ENCODE results near the gene RBL2.
"Not testable (repeated sequence)": the region's sequence is repeated elsewhere in the genome, so short reads cannot be mapped to it uniquely, and the experiment has no call there.

Gene RBL2

DNA sequence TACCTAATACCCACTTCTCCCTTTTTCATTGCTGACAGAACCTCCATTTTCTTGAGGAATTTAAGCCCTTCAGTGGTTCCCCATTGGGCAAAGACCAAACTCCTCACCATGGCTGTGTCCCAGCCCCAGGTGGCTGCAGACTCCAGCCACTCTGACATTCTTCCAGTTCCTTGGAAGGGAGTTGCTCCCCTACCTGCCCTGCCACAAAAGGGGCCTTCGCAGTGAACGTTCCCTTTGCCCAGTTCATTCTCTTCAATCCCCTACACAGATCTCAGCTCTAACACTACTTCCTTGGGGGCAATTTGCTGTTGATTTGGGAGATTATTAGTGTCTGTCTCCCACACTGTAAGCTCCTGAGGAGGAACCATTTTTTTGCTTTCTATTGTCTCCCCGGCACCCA is 72.0 kb downstream of the RBL2 start:
- Mint-ChIP-seq H3K27ac (no peak overlapping the region), H3K36me3 (ENCODE audit: low read depth) (peaks cover 2% of the 10 kb centered on the region), H3K4me1 (peaks cover 32% of the 10 kb centered on the region), H3K9me3 (no peaks in the 10 kb centered on the region), H3K4me3 (no peak overlapping the region), H3K27me3 (no peaks in the 10 kb centered on the region)
- DNase-seq: no peak
- no peak for ATAC-seq

DNA sequence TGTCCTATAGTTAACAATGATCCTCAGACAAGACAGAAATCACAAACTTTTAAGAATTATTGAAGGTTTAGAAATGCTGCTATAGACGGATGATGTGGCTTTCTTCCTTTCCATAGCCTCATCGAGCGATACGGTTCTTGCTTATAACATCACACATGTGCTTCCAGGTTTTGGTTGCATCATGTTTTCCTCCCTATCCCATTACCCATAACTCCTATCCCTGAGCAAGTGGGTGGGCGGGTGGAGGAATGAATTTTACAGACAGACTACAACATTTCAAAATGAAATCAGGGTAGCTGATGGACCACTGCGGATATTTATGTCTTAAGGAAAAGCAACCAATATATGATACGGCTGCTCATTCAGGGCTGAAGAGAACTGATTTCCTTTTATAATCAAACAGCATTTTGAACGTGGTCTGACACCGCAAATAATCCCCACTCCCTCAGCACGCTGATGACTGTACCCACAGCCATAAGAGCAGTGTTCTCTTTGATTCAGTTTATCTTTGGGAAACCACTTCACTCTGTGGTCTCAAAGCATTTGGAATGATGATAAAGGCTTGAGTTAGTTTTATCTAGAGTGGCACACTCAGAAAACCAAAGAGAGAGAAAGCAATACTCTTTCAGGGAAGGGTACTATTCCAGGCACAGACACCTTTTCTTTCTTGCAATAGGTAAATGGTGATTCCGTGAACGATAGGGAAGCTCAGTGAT is 73.4 kb downstream of the RBL2 start:
- no peaks in the 10 kb centered on the region for H3K36me3 Mint-ChIP-seq (ENCODE audit: low read depth)
- H3K9me3 Mint-ChIP-seq: no peaks in the 10 kb centered on the region
- no peaks in the 10 kb centered on the region for H3K27me3 Mint-ChIP-seq
- ATAC-seq (no peak), DNase-seq (no peak)
- H3K27ac Mint-ChIP-seq: no peak overlapping the region
- peaks cover 22% of the 10 kb centered on the region for H3K4me1 Mint-ChIP-seq
- H3K4me3 Mint-ChIP-seq: no peak overlapping the region

DNA sequence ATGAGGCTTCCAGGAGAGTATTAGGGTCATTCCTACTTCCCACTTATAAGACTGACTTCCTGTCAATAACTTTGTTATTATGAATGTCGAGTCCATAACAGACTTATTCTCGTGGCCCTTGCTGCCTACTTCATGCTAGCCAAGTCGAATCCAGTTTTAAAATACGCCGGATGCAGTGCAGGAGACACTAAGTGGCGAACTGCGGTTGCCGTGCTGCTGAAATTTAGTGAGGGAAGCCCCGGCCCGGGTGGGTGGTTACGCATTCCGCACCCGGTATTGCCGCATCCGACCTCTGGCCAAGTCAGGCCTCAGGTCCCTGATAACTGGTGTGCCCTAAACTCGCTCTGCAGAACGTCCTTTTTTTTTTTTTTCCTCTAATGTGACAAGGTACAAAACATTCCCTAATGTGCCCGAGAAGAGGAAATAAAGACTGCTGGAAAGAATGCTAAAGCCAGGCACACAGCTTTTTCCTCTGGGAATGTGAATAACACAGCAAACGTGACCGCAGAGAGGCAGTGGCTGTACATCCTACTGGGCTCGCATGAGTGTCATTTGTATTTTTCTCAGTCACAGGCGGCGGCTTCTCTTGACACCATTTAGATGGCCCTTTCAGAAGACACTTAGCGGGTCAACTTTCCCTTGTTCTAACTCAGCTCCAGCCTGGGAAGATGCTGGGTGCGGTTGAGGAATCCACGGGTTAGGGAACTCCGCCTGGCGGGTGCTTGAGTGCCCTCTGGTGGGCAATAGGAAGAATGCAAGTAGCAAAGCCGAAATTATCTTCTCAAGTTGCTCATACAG is 75.8 kb downstream of the RBL2 start:
- H3K4me1 Mint-ChIP-seq: peaks cover 12% of the 10 kb centered on the region
- H3K36me3 Mint-ChIP-seq (ENCODE audit: low read depth): peaks cover 3% of the 10 kb centered on the region
- H3K27ac Mint-ChIP-seq: no peak overlapping the region
- no peaks in the 10 kb centered on the region for H3K27me3 Mint-ChIP-seq
- H3K4me3 Mint-ChIP-seq: no peak overlapping the region
- peak; percentile 17 for ATAC-seq
- DNase-seq: peak; percentile 54
- no peaks in the 10 kb centered on the region for H3K9me3 Mint-ChIP-seq

DNA sequence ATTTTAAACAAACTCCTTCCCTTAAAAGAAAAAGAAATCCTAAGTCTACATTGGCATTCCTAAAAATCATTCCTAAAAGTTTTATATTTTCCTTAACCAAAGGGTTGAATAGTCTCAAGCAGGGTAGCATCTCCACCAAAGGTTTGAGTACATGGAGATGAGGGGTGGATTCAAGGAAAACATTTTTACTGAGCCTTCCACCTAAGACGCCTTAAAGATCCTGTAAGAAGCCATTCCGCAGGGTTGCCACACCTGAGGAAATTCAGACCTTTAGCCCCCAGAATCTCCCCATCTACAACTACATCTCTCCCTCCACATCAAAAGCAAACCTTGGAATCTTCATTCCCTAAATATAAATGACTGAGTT is 76.4 kb downstream of the RBL2 start:
- ATAC-seq: no peak
- Mint-ChIP-seq H3K27ac (no peak overlapping the region), H3K27me3 (no peaks in the 10 kb centered on the region), H3K4me3 (no peak overlapping the region), H3K9me3 (no peaks in the 10 kb centered on the region), H3K4me1 (peaks cover 12% of the 10 kb centered on the region), H3K36me3 (ENCODE audit: low read depth) (peaks cover 3% of the 10 kb centered on the region)
- DNase-seq: no peak

DNA sequence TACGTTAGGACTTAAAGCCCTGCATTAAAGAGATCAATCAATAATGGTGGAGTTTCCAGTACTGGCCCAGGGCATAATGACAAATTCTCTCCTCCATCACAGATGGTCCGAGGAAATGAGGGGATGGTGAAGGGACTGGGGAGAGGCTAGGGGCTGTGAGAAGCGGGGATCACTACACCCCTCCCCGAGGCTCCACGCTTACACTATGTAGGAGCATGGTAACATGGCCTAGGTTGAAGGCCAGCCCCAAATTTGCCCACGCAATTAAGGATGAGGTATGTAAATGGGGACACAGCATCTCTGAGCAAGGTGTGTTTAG is 76.8 kb downstream of the RBL2 start:
- Mint-ChIP-seq H3K9me3 (no peaks in the 10 kb centered on the region), H3K36me3 (ENCODE audit: low read depth) (peaks cover 3% of the 10 kb centered on the region), H3K4me3 (no peak overlapping the region), H3K27ac (no peak overlapping the region), H3K4me1 (peaks cover 15% of the 10 kb centered on the region), H3K27me3 (no peaks in the 10 kb centered on the region)
- DNase-seq (no peak), ATAC-seq (no peak)

DNA sequence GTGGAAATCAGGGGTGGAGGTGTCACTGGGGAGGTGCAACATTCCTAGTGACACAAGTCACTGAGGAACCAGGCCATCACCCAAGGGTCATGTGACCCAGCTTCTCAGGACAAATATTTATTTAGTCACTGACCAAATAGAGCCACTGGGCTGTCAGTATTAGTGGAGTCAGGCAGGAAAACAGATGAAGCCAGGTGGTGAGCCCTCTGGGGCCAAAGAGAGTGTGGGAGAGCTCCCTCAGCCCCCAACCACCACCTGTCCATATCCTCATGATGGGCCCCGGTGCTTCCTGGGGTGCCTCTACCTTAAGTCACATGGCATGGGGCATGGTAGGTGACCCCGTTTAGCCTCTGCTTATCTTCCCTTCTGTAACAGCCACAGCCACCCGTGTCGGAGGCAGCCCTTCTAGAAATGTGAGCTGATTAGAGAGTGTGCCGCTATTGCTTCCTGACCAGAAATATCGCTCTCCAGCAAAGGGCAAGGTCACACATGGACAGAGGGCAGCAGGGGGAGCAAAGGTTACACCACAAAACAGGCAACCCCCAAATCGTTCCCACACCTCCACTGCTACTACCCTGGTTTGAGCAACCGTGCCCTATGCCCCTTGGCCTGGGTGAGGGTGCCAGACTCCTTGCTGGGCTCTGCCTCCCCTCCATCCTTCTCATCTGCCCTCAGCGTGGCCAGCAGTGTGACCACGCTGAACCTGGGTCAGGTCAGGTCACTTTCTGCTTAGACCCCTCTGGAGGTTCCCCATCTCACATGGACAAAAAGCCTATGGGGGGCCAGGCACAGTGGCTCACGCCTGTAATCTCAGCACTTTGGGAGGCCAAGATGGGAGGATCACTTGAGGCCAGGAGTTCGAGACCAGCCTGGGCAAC is 77.4 kb downstream of the RBL2 start:
- H3K36me3 Mint-ChIP-seq (ENCODE audit: low read depth): peaks cover 3% of the 10 kb centered on the region
- no peak for DNase-seq
- H3K4me3 Mint-ChIP-seq: no peak overlapping the region
- H3K27ac Mint-ChIP-seq: no peak overlapping the region
- H3K27me3 Mint-ChIP-seq: no peaks in the 10 kb centered on the region
- H3K9me3 Mint-ChIP-seq: no peaks in the 10 kb centered on the region
- H3K4me1 Mint-ChIP-seq: peaks cover 15% of the 10 kb centered on the region
- no peak for ATAC-seq

DNA sequence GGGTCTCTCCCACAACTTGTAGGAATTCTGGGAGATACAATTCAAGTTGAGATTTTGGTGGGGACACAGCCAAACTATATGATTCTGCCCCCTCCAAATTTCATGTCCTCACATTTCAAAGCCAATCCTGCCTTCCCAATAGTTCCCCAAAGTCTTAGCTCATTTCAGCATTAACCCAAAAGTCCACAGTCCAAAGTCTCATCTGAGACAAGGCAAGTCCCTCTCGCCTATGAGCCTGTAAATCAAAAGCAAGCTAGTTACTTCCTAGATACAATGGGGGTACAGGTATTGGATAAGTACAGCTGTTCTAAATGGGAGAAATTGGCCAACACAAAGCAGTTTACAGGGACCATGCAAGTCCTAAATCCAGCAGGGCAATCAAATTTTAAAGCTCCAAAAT is 78.5 kb downstream of the RBL2 start:
- not testable (repeated sequence) for H3K4me3 Mint-ChIP-seq; DNase-seq; H3K36me3 Mint-ChIP-seq (ENCODE audit: low read depth); H3K27me3 Mint-ChIP-seq; H3K9me3 Mint-ChIP-seq; H3K27ac Mint-ChIP-seq; ATAC-seq
- H3K4me1 Mint-ChIP-seq: peaks cover 24% of the 10 kb centered on the region

DNA sequence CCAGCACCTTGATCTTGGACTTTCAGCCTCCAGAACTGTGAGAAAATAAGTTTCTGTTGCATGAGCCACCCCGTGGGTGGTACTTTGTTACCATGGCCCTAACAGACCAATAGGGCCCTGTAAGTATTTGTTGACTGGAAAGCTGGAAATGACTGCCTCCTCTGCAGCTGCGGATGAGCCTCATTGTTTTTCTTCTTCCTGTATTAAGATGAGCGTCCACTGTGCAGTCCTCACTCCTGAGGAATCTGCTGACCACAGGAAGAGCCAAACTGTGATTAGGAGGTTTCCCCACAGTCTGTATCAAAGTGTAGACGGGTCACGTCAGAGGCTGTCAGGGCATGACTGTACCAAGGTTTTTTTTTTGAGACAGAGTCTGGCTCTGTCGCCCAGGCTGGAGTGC is 81.0 kb downstream of the RBL2 start:
- Mint-ChIP-seq H3K4me1 (peaks cover 48% of the 10 kb centered on the region), H3K36me3 (ENCODE audit: low read depth) (peaks cover 3% of the 10 kb centered on the region), H3K9me3 (no peaks in the 10 kb centered on the region), H3K4me3 (no peak overlapping the region), H3K27me3 (no peaks in the 10 kb centered on the region), H3K27ac (no peak overlapping the region)
- DNase-seq (no peak), ATAC-seq (no peak)

DNA sequence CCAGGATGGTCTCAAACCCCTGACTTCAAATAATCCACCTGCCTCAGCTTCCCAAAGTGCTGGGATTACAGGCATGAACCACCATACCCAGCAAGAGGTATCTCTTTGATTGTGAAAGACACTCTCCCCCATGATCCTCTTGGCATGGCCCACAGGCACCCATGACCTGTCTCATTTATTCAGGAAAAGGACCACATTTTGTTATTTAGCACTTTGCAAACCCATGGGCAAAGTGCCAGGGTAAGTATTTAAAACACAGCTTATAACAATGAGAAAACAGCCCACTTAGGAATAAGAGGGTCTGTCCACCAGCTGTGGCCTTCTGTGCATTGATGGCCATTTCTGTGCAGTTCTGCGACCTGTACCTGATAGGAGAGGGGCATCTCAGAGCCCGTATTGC is 81.5 kb downstream of the RBL2 start:
- Mint-ChIP-seq H3K9me3 (no peaks in the 10 kb centered on the region), H3K36me3 (ENCODE audit: low read depth) (peaks cover 3% of the 10 kb centered on the region), H3K27ac (no peak overlapping the region), H3K27me3 (no peaks in the 10 kb centered on the region), H3K4me3 (no peak overlapping the region), H3K4me1 (peaks cover 46% of the 10 kb centered on the region)
- ATAC-seq (no peak), DNase-seq (no peak)

DNA sequence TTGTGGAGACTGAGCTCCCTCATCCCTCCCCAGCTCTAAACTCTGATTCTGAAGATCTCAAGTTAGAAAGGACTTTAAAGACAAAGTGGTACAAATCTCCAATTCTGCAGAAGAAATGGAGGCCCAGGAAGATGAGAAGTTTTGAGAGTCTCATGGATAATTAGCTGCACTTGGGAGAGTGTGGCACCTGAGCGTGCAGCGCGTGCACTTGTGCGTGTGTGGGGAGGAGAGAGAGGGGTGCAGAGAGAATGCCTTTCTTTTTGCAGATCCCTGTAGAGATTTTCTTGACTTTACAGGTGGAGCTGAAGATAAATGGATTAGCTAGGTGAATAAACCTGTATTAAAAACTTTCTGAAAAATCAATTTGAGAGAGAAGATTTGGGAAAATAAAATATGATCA is 83.6 kb downstream of the RBL2 start:
- no peak for DNase-seq
- peaks cover 45% of the 10 kb centered on the region for H3K4me1 Mint-ChIP-seq
- ATAC-seq: no peak
- peaks cover 3% of the 10 kb centered on the region for H3K36me3 Mint-ChIP-seq (ENCODE audit: low read depth)
- H3K9me3 Mint-ChIP-seq: no peaks in the 10 kb centered on the region
- H3K4me3 Mint-ChIP-seq: peak overlapping the region; percentile 72
- no peaks in the 10 kb centered on the region for H3K27me3 Mint-ChIP-seq
- no peak overlapping the region for H3K27ac Mint-ChIP-seq

DNA sequence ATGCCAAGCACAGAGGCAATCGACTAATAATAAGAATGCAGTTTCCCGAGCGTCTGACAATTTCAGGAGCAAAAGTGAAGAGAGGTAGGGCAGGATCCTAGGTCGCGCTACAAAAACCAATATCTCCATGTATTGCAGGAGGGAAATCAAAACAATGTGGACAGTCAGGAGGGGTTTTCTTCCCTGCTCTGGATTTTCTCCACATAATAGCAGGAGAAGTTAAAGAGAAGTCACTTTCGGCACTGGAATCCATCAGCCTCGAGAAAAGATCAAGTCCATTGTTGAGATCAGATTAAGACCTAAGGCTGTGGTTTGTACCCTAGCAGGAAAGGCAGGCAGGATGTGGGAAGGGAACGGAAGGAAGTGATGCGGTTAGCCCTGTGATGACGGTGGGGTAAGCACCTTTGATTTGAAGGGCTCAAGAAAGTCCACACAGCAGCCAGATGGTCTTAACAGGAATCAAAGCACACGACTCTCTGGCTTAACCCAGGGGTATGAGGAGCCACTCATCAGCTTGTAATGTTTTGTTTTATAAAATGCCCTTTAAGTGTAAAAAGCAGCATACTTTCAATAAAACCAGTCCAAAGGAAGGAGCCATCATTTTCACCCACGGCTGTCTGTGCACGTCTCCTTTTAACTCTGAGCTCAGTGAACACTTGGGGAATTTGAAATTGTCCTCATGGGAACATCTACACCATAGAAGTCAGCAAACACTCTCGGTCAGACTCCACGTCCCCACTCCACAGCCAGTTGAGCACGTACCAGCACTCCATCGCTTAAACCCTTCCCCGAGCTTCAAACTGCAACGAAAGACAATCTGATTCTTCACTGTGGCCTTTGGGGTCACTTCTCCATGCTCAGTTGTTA is 84.5 kb downstream of the RBL2 start:
- DNase-seq (peak; percentile 77), ATAC-seq (peak; percentile 89)
- H3K4me3 Mint-ChIP-seq: peak overlapping the region; percentile 72
- H3K4me1 Mint-ChIP-seq: peaks cover 45% of the 10 kb centered on the region
- H3K36me3 Mint-ChIP-seq (ENCODE audit: low read depth): peaks cover 3% of the 10 kb centered on the region
- H3K9me3 Mint-ChIP-seq: no peaks in the 10 kb centered on the region
- H3K27ac Mint-ChIP-seq: peak overlapping the region; percentile 96
- no peaks in the 10 kb centered on the region for H3K27me3 Mint-ChIP-seq

DNA sequence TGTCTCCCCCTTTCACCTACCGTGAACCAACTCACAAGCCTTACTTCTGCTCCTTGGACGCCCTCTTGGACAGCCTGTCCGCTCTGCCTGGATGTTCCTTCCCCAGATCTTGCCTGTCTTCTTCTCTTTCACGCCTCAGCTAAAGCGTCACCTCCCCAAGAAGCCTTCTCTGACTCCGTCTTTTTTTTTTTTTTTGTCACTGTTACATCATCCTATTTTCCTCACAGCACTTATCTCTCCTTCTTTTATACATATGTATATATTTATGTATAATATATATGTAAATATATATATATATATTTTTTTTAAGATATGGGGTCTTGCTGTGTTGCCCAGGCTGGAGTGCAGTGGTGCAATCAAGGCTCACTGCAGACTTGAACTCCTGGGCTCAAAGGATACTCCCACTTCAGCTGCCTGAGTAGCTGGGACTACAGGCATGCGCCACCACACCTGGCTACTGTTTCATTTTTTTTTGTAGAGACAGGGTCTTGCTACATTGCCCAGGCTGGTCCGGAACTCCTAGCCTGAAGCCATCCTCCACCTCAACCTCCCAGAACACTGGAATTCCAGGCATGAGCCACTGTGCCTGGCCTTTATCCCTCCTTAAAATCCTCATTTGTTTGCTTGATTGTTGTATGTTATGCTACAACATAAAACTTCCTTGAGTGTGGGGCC is 85.3 kb downstream of the RBL2 start:
- ATAC-seq (peak; percentile 11), DNase-seq (no peak)
- H3K27me3 Mint-ChIP-seq: no peaks in the 10 kb centered on the region
- no peaks in the 10 kb centered on the region for H3K36me3 Mint-ChIP-seq (ENCODE audit: low read depth)
- H3K4me3 Mint-ChIP-seq: peak overlapping the region; percentile 72
- H3K4me1 Mint-ChIP-seq: peaks cover 45% of the 10 kb centered on the region
- no peaks in the 10 kb centered on the region for H3K9me3 Mint-ChIP-seq
- peak overlapping the region; percentile 96 for H3K27ac Mint-ChIP-seq

DNA sequence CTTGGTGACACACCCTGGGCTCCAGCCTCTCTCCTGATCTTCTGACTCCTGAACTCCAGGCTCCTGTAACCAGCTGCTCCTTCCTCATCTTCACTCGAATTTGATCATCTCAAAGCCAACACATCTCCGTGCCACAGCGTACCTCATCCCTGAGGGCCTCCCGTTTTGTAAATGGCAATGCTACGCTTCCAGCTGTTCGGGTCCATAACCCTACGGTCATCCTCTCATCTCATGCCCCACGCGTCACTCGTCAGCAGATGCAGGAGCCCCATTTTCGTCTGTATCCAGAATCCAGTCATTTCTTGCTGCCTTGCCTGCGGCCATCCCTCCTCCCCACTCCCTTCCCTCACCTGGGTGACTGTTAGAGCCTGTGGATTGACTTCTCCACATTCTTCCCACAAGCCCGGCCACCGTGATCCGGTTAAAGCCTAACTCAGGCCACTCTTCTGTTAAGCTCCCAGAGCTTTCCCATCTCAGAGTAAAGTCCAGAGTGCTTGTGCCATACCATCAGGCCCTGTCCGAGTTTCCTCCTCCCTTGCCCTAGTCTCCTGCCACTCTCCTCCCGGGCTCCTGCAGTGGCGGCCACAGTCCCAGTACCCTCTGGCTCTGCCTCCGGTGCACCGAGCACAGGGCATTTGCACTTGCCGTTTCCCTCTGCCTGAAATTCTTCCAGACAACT is 89.0 kb downstream of the RBL2 start:
- Mint-ChIP-seq H3K36me3 (ENCODE audit: low read depth) (no peaks in the 10 kb centered on the region), H3K27ac (no peak overlapping the region), H3K4me1 (peaks cover 24% of the 10 kb centered on the region), H3K27me3 (no peaks in the 10 kb centered on the region), H3K9me3 (no peaks in the 10 kb centered on the region), H3K4me3 (no peak overlapping the region)
- ATAC-seq: no peak
- DNase-seq: no peak
